ENCODE results near the gene PRXL2B.
"Not testable (repeated sequence)": the region's sequence is repeated elsewhere in the genome, so short reads cannot be mapped to it uniquely, and the experiment has no call there.

Gene PRXL2B

DNA sequence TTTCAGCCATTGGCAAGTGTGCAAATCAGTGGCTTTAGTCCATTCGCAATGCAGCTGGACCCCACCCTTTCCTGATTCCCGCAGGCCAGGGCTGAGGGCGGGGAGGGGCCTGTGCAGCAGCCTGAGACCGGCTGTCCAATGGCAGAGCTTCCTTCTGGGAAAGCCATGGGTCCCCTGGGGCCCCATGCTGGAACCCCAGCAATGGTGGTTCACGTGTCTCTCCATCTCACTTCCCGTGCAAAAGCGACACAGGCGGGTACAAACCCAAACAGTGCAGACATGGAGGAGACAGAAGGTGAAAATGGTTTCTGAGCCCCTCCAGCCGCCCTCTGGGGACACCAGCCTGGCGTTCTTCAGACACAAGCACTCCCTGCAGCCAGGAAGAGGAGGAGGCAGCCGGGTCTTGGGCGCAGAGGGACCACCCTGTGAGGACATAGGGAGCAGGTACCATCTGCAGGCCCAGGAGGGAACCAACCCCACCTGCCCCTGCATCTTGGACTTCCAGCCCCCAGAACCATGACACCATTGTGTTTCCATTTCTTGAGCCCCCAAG lies 36.2 kb upstream of the PRXL2B start:
- not testable (repeated sequence) for FAIRE-seq; DNase-seq (ENCODE audit: low spot score)

- not testable (repeated sequence) for DNase-seq (ENCODE audit: low spot score); FAIRE-seq
Measured at GRCh38 chr1:2551544-2551943, 35.0 kb upstream of the PRXL2B start.

DNA sequence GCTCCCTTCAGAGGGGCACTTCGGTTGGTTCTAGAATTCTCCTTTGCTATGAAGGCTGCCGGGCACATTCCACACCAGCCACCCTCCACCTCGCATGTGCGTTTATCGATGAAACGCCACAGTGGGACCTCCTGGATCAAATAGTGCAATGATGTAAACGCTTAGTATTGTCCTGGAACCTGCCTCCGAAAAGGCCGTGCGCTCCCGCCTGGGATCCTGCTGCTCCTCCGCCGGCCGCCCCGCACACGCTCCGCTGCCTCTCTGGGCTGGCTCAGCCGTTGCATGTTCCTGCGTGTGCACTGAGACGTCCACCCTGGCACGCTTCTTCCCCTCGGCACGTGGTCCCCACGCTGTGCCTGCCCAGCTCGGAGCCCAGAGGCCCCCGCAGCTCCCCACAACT lies 34.4 kb upstream of the PRXL2B start:
- FAIRE-seq: no peak
- no peak for DNase-seq (ENCODE audit: low spot score)

GRCh38 chr1:2553076-2553475 lies 33.5 kb upstream of the PRXL2B start:
- FAIRE-seq; DNase-seq (ENCODE audit: low spot score): not testable (repeated sequence)

- no peak for FAIRE-seq
- no peak for DNase-seq (ENCODE audit: low spot score)
Measured at GRCh38 chr1:2553871-2554620, 32.5 kb upstream of the PRXL2B start.

DNA sequence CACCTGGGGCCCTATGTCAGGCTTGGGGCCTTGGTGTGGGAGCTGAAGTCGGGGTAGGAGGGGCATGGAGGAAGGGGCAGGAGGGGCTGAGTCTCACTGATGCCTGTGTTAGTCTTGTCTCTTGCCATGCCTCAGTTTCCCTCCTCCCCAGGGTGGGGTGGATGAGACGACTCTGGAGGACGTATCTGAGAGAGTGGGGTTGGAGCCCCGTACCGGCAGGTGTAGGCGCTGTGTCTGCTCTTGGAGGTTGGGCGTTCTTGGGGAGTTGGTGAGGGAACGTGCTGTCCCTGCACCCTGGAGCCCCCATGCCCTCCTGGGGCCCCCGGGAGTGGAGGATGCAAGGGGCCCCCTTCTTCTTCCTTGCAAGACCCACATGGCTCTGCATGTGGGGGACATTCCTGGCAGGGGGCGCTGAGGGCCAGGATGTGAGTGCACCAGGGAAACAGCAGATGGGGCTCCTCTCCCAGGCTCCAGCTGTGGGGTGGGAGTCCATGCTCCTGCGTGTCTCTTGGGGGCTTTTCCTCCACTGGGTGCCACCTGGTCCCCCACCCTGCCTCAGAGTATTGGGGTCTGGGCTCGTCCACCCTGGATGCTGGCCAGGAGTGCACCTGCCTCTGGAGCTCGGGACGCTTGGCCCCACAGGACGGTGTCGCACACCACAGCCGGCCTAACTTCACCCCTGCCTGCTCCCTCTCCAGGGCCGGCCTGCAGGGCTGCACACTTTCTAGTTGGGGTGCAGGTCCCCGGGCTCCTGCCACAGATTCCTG lies 31.8 kb upstream of the PRXL2B start:
- DNase-seq (ENCODE audit: low spot score): no peak
- no peak for FAIRE-seq

DNA sequence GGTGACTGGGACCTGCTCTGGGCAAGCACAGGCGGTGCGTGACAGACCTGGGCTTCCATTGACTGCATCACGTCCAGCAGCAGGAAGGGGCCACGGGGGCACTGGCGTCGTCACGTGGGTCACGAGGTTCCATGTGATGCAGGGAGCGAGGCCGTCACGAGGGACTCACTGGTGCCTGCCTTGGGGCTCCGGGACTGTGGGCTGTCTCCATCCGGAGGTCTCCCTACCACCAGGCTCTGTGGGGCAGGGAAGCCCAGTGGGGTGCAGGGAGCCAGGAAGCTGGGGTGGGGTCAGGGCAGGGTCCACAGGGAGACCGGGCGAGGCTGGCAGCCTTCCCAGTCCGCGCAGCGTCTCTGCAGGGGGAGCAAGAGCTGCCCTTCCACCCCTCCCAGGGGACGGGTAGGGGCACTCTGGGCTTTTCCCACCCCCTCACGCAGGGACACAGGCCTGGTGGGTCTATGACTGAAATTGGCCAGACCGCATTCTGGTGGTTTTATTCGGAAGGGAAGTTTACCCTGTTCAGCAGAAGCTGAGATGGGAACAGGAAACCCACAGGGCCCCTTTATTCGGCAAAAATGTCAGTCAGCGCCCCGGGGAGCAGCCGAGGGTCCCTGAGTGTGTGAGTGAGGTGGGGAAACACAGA lies 30.8 kb upstream of the PRXL2B start:
- no peak for DNase-seq (ENCODE audit: low spot score)
- no peak for FAIRE-seq

DNA sequence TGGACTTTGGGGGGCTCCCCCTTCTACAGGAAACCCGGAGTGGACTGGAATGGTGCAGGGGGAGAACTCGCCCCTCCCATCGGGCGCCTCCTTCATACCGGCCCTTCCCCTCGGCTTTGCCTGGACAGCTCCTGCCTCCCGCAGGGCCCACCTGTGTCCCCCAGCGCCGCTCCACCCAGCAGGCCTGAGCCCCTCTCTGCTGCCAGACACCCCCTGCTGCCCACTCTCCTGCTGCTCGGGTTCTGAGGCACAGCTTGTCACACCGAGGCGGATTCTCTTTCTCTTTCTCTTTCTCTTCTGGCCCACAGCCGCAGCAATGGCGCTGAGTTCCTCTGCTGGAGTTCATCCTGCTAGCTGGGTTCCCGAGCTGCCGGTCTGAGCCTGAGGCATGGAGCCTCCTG lies 30.3 kb upstream of the PRXL2B start, which contains the start of gene TNFRSF14:
Gene TNFRSF14, plus strand, starts transcription at position 95 of the 401 bp plus-strand sequence. Its CDS starts 294 bp downstream, at position 389.
- peak; percentile 12 for DNase-seq (ENCODE audit: low spot score)
- FAIRE-seq: no peak

DNA sequence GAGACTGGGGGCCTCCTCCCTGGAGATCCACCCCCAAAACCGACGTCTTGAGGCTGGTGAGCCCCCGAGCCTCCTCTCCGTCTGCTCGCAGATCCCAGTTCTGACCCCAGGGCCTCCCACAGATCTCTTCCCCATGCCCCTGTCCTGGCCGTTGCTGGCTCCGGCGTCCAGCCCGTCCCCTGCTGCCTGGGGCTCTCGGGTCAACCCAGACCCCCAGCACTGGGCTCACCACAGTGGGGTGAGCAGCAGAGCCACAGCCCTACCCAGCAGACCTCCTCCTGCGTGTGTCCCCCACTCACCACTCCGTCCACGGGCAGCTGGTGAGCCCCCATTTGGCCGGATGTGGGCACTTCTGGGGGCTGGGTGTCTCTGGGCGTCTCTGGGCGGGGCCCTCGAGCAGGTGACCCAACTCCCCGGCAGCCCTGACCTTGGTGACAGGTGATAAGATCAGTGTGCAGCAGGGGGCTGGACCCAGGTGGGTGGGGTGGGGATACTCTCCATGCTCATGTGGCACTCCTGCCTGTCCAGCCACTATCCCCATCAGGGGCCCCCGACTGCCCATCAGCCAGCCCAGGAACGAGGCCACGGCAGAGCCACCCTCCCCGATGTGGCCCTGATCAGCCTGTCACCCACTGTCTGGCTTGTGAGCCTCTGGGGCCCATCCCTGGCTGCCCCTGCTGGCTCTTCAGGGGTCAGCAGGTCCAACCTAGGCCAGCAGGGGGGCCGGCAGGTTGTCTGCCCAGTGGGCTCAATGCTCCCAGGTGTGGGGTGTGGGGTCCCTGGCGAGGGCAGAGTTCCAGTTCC lies 29.7 kb upstream of the PRXL2B start:
- FAIRE-seq: no peak
- DNase-seq (ENCODE audit: low spot score): no peak

- FAIRE-seq (no peak), DNase-seq (ENCODE audit: low spot score) (no peak)
Measured at GRCh38 chr1:2557482-2558400, 28.8 kb upstream of the PRXL2B start.

GRCh38 chr1:2558420-2558819 lies 28.2 kb upstream of the PRXL2B start:
- FAIRE-seq: no peak
- no peak for DNase-seq (ENCODE audit: low spot score)

DNA sequence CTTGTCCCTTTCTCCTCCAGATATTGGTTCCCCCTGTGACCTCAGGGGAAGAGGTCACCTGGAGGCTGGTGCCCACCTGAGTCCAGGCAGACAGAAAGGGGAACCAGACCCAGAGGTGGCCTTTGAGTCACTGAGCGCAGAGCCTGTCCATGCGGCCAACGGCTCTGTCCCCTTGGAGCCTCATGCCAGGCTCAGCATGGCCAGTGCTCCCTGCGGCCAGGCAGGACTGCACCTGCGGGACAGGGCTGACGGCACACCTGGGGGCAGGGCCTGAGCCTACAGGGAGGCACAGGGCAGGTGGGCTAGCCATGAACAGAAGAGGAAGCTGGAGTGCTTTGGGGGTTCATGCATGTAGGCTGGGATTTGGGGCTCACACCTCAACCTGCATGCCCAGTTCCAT lies 27.7 kb upstream of the PRXL2B start:
- FAIRE-seq: no peak

DNA sequence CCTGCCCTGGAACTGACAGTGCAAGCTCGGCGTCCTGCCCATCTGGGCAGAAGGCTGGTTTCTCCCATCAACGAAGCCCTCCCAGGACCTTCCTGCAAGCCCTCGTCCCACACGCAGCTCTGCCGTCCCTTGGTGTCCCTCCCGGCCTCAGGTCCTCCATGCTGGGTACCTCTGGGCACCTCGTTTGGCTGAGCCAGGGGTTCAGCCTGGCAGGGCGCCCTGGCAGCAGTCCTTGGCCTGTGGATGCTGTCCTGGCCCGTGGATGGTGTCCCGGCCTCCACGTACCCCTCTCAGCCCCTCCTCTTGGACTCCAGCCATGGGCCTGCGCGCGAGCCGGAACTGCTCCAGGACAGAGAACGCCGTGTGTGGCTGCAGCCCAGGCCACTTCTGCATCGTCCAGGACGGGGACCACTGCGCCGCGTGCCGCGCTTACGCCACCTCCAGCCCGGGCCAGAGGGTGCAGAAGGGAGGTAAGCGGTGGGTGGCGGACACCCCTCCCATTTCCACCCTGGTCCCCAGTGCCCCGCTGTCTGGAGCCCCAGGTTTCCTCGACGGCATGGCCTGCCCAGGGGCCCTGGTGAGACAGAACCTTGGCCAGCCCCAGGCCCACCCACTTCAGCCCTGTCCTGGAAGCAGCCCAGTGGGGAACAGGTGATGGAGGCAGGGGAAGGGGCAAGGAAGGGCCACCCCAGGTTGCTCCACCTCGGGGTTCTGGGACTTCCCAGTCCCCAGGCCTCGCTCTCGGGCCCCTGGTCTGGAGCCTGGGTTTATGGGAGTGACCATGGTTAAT lies 26.9 kb upstream of the PRXL2B start:
- no peak for DNase-seq (ENCODE audit: low spot score)
- no peak for FAIRE-seq

More for the DNA sequence above, 27.7 kb upstream of the PRXL2B start:
- DNase-seq (ENCODE audit: low spot score): no peak

DNA sequence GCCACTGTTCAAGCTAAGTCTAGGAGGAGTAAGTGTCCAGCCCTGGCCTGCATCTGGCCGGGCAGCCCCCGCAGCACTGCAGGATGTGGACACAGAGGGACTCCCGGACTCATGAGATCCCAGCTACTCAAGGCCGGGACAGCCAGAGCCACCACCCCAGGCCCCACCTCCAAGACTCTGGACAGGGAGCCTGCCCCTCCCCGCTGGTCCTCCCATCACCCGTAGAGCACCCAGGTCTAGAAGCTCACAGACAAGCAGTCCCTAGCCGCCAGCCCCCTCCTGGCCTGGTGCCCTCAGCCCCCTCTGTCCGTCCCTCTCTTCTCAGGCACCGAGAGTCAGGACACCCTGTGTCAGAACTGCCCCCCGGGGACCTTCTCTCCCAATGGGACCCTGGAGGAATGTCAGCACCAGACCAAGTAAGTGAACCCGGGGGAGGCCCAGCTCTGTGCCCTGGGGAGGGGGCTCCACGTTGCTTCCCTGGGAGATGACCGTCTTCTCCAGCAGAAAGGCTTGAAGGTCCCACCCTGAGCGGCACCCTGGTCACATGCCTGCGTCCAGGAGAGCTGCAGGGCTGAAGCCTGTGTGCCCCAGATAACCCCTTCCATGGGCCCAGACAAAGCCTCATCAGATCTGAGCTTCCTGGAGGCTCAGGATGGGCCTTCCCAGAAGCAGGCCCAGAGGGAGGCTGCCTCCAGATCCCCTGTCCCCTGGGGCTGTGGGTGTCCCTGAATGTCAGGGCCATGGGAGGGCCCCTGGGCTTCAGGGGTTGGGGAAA lies 26.1 kb upstream of the PRXL2B start:
- DNase-seq (ENCODE audit: low spot score) (no peak), FAIRE-seq (no peak)

- DNase-seq (ENCODE audit: low spot score) (no peak), FAIRE-seq (no peak)
Measured at GRCh38 chr1:2561446-2561845, 25.1 kb upstream of the PRXL2B start.

DNA sequence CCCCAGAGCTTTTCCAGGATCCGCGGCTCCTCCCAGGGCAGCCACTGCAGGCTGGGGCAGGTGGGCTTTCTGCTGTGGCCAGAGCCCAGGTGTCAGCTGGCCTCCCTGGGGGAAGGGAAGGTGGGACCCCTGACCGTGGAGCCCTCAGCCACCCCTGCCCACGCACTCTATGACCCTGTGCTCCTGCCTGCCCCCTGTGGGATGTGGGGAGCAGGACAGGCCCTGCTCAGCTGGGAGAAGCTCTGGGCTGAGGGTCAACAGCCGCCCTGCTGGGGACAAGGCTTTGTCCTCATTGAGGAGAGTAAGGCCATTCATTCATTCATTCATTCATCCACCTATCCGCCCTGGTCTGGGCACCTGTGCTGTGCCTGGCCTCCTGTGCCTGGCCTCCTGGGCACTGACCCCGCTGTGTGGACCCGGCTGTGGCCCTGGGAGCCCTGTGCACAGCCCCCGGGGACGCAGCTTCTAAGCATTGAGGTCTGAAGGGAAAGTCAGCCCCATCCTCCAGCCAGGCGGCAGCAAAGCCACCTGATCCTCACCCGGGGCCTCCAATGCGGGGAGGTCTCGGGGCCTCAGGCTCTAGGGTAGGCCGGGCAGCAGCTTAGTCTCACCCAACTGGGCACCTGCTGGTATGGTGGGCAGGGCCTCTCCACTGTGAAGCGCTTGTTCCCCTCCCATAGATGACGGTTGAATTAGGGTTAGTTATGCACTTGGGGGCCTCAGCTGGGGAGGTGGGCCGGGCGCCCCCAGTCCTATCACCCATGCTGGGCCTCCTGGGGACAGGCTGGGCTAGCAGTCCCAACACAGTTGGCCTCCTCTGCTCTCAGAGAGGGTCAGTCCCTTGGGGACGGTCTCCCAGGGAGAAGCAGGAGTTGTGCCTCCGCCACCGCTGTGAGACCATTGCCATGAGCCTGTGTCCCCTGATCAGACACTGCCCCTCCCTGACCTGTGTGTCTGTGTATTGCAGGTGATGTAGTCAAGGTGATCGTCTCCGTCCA lies 24.4 kb upstream of the PRXL2B start:
- DNase-seq (ENCODE audit: low spot score) (no peak), FAIRE-seq (no peak)

GRCh38 chr1:2563205-2563604 lies 23.4 kb upstream of the PRXL2B start:
- no peak for FAIRE-seq

More at GRCh38 chr1:2563205-2563604, 23.4 kb upstream of the PRXL2B start:
- DNase-seq (ENCODE audit: low spot score): no peak
